ENCODE data around the gene ZBTB47. TPM values are rescaled to one million over a fixed set of nuclear protein-coding genes. Genes with fewer than 3 reads are reported as not detected.

ZBTB47 gene
- polyA plus RNA-seq, 1 donor from 2014 or later: 0.11 TPM

DNA sequence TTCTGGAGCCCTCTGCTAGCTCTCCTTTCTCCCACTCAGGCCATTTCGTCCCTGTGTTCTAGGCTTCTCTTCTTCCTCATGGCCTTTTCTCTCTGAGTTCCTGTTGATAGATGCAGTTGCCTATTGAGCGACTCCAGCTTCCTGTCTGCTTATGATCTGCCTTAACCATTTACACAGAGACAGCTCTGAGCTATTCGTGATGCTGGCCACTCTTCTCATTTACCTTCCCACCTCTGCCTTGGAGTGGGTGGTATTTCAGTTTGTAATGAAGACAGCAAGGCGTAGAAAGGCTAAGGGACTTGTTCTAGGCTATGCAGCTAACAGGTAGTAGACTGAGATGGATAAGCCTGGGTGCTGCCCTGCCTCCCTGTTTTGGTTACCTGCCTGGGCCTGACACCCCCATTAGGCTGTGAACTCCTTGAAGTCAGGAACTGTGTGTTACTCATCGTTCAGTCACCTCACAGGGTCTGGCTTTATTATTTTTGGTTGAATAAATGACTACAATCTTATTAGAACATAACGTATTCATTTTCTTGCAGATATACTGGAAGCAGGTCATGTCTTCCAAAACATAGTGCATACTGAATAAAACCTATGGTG lies 12.6 kb upstream of the ZBTB47 start:
- Mint-ChIP-seq H3K4me3 (no peak overlapping the region), H3K36me3 (peaks cover 7% of the 10 kb centered on the region), H3K4me1 (peaks cover 0 to 2% (median 0%) of the 10 kb centered on the region in 3 donors), H3K9me3 (no peaks in the 10 kb centered on the region), H3K27ac (peak overlapping the region in 1 of 3 donors; percentile 19), H3K27me3 (no peaks in the 10 kb centered on the region)

GRCh38 chr3:42647821-42648459 lies 5.6 kb upstream of the ZBTB47 start:
- Mint-ChIP-seq H3K36me3 (peaks cover 6% of the 10 kb centered on the region), H3K27me3 (no peaks in the 10 kb centered on the region), H3K4me1 (peaks cover 4 to 12% (median 7%) of the 10 kb centered on the region in 3 donors), H3K4me3 (no peak overlapping the region), H3K9me3 (no peaks in the 10 kb centered on the region), H3K27ac (no peak overlapping the region)

DNA sequence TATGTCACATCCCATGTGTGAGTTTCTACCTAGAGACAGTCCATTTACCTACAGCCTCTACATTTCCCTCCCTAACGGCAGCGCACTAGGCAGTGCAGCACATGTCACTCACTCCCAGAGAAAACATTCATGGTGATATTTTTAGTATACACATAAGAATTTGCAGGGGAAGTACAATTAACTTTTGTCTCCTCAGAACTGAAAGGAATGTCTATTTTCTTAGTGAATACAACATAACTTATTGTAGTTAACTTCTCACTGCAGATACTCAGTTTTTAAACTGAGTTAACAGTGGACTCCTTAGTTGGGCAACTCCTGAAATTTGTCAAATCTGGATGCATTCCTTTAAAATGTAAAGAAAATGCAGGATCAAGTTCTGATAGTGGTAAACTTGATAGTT lies 4.5 kb upstream of the ZBTB47 start:
- H3K27ac Mint-ChIP-seq: peak overlapping the region in 1 of 3 donors; percentile 22
- H3K4me3 Mint-ChIP-seq: no peak overlapping the region
- H3K27me3 Mint-ChIP-seq: peaks cover 2% of the 10 kb centered on the region
- H3K9me3 Mint-ChIP-seq: peaks cover 0 to 1% (median 0%) of the 10 kb centered on the region in 3 donors
- H3K36me3 Mint-ChIP-seq: peaks cover 6% of the 10 kb centered on the region
- H3K4me1 Mint-ChIP-seq: peaks cover 6 to 15% (median 13%) of the 10 kb centered on the region in 3 donors

GRCh38 chr3:42649783-42650182 lies 3.7 kb upstream of the ZBTB47 start:
- H3K4me1 Mint-ChIP-seq: peaks cover 6 to 15% (median 13%) of the 10 kb centered on the region in 3 donors
- H3K27ac Mint-ChIP-seq: no peak overlapping the region
- H3K27me3 Mint-ChIP-seq: peaks cover 2% of the 10 kb centered on the region
- no peak overlapping the region for H3K4me3 Mint-ChIP-seq
- peaks cover 0 to 1% (median 0%) of the 10 kb centered on the region in 3 donors for H3K9me3 Mint-ChIP-seq
- H3K36me3 Mint-ChIP-seq: peaks cover 2% of the 10 kb centered on the region

- peaks cover 2% of the 10 kb centered on the region for H3K36me3 Mint-ChIP-seq
Observed at GRCh38 chr3:42651248-42652091, 2.0 kb upstream of the ZBTB47 start.

DNA sequence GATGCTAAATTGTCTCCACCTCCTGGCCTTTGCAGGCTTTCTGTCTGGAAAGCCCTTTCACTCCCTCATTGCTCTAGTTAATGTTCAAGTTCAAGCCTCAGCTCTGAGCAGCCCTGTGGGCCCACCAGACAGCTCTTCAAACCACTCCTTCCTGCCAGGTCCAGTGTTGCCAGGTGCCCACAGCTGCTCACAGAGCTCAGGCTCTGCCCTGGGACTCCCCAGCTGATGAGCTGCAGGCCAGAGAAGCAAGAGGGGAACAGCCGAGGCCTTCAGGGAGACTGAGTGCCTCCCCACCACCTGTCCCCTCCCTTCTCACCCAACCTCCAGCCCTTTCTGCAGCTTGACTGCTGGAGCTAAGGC lies 1.3 kb upstream of the ZBTB47 start:
- H3K27ac Mint-ChIP-seq: no peak overlapping the region
- H3K36me3 Mint-ChIP-seq: peaks cover 2% of the 10 kb centered on the region
- peaks cover 6 to 15% (median 13%) of the 10 kb centered on the region in 3 donors for H3K4me1 Mint-ChIP-seq
- peaks cover 0 to 1% (median 0%) of the 10 kb centered on the region in 3 donors for H3K9me3 Mint-ChIP-seq
- H3K4me3 Mint-ChIP-seq: peak overlapping the region in 1 of 4 donors; percentile 5
- H3K27me3 Mint-ChIP-seq: peaks cover 2% of the 10 kb centered on the region

More at GRCh38 chr3:42651248-42652091, 2.0 kb upstream of the ZBTB47 start:
- no peak overlapping the region for H3K4me3 Mint-ChIP-seq
- H3K27ac Mint-ChIP-seq: no peak overlapping the region
- H3K27me3 Mint-ChIP-seq: peaks cover 2% of the 10 kb centered on the region
- peaks cover 6 to 15% (median 13%) of the 10 kb centered on the region in 3 donors for H3K4me1 Mint-ChIP-seq
- peaks cover 0 to 1% (median 0%) of the 10 kb centered on the region in 3 donors for H3K9me3 Mint-ChIP-seq

- Mint-ChIP-seq H3K27ac (no peak overlapping the region), H3K27me3 (peaks cover 2% of the 10 kb centered on the region), H3K9me3 (peaks cover 0 to 1% (median 0%) of the 10 kb centered on the region in 3 donors), H3K4me1 (peaks cover 8 to 15% (median 13%) of the 10 kb centered on the region in 3 donors), H3K36me3 (peaks cover 2% of the 10 kb centered on the region), H3K4me3 (peak overlapping the region; percentile 28 to 94 (median 70))
Observed at GRCh38 chr3:42652611-42653302, 740 bp upstream of the ZBTB47 start.

DNA sequence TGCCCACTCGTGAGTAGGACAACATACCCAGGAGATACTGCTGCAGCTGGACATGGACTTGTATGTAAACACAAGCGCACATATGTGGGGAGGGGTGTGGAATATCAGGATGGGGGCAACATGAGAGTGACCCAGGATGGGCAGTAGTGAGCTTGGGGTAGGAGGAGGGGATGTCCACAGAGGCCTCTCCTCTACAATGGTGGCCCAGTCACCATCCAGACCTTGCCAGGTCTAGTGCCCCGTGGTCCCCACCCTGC lies 266 bp upstream of the ZBTB47 start:
- Mint-ChIP-seq H3K9me3 (peaks cover 0 to 1% (median 0%) of the 10 kb centered on the region in 3 donors), H3K4me3 (peak overlapping the region; percentile 28 to 94 (median 70)), H3K4me1 (peaks cover 8 to 15% (median 13%) of the 10 kb centered on the region in 3 donors), H3K27ac (no peak overlapping the region), H3K27me3 (peaks cover 2% of the 10 kb centered on the region), H3K36me3 (no peaks in the 10 kb centered on the region)

GRCh38 chr3:42654331-42655201 lies 1.1 kb downstream of the ZBTB47 start:
- no peak overlapping the region for H3K27ac Mint-ChIP-seq
- peaks cover 0 to 1% (median 0%) of the 10 kb centered on the region in 3 donors for H3K9me3 Mint-ChIP-seq
- H3K4me3 Mint-ChIP-seq: peak overlapping the region in 3 of 4 donors; percentile 31 to 58 (median 50)
- H3K4me1 Mint-ChIP-seq: peaks cover 8 to 15% (median 13%) of the 10 kb centered on the region in 3 donors
- H3K36me3 Mint-ChIP-seq: no peaks in the 10 kb centered on the region
- peaks cover 2% of the 10 kb centered on the region for H3K27me3 Mint-ChIP-seq

- no peak overlapping the region for H3K27ac Mint-ChIP-seq
- peaks cover 2% of the 10 kb centered on the region for H3K27me3 Mint-ChIP-seq
- H3K36me3 Mint-ChIP-seq: no peaks in the 10 kb centered on the region
Observed at GRCh38 chr3:42655331-42655888, 1.9 kb downstream of the ZBTB47 start.

GRCh38 chr3:42655980-42656679 lies 2.6 kb downstream of the ZBTB47 start:
- H3K9me3 Mint-ChIP-seq: peaks cover 0 to 1% (median 0%) of the 10 kb centered on the region in 3 donors
- peak overlapping the region in 1 of 4 donors; percentile 18 for H3K4me3 Mint-ChIP-seq
- peaks cover 8 to 15% (median 13%) of the 10 kb centered on the region in 3 donors for H3K4me1 Mint-ChIP-seq
- peaks cover 2% of the 10 kb centered on the region for H3K27me3 Mint-ChIP-seq
- H3K27ac Mint-ChIP-seq: peak overlapping the region in 2 of 3 donors; percentile 63 to 92
- no peaks in the 10 kb centered on the region for H3K36me3 Mint-ChIP-seq

More at GRCh38 chr3:42655331-42655888, 1.9 kb downstream of the ZBTB47 start:
- H3K4me1 Mint-ChIP-seq: peaks cover 8 to 15% (median 13%) of the 10 kb centered on the region in 3 donors
- peak overlapping the region in 3 of 4 donors; percentile 29 to 58 (median 31) for H3K4me3 Mint-ChIP-seq
- H3K9me3 Mint-ChIP-seq: peaks cover 0 to 1% (median 0%) of the 10 kb centered on the region in 3 donors

DNA sequence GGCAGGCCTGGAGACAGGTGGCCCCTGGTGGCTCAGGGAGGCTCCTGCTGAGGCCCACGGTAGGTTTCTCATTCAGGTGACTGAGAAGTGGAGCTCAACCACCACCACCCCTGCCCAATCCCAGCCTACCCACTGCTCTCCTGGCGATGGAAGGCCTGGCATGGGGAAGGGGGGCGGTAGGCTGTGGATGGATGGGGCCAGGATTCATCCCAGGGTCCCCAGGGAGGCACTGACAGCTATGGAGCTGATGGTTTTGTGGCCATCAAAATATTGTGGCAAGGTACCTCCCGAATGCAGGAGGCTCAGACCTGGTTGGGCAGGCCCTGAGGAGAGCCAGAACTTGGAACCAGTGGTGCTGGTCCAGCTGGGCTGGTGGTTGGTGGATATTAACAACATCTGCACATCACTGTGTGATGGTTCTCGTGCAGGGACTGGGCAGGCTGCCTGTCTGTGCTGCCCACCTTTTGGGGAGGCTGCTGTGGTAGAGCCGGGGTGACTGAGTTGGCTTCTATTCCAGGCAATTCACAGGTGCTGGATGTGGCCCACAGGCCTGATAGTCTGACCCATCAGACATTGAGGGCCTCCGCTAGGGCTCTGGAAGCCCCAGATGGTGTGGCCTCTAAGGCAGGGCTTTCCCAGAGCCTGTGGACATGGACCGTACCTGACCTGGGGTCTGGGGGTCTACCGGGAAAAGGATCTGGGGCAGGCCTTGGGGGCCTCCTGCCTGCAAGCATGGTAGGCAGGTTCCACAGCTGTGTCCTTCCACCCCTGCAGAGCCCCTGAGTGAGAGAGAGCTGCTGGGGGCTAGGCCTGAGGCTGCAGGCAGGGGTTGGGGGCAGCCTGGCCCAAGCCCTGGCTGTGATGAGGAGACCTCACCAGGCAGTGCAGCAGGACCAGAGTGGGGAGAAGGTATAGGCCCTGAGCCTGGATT lies 3.4 kb downstream of the ZBTB47 start:
- H3K36me3 Mint-ChIP-seq: no peaks in the 10 kb centered on the region
- H3K27ac Mint-ChIP-seq: peak overlapping the region in 1 of 3 donors; percentile 92
- H3K4me3 Mint-ChIP-seq: peak overlapping the region in 1 of 4 donors; percentile 18
- H3K27me3 Mint-ChIP-seq: peaks cover 2% of the 10 kb centered on the region
- peaks cover 0 to 1% (median 0%) of the 10 kb centered on the region in 3 donors for H3K9me3 Mint-ChIP-seq
- peaks cover 7 to 13% (median 11%) of the 10 kb centered on the region in 3 donors for H3K4me1 Mint-ChIP-seq

All from IgD-negative memory B cell (primary cell).